ENCODE results near the gene COG1.

Gene COG1

GRCh38 chr17:73160980-73161630 lies 31.8 kb upstream of the COG1 start:
- no peaks in the 10 kb centered on the region for H3K36me3 ChIP-seq (ENCODE audit: insufficient read depth, low read length)
- H3K9me3 ChIP-seq (ENCODE audit: control insufficient read depth, insufficient read depth, low read length): no peaks in the 10 kb centered on the region
- no peak overlapping the region for H3K9ac ChIP-seq (ENCODE audit: low read depth, low read length)
- H3K4me1 ChIP-seq (ENCODE audit: insufficient read depth, low read length): peaks cover 17% of the 10 kb centered on the region

GRCh38 chr17:73163043-73163442 lies 29.8 kb upstream of the COG1 start:
- H3K36me3 ChIP-seq (ENCODE audit: insufficient read depth, low read length): no peaks in the 10 kb centered on the region
- no peak overlapping the region for H3K9ac ChIP-seq (ENCODE audit: low read depth, low read length)
- H3K9me3 ChIP-seq (ENCODE audit: control insufficient read depth, insufficient read depth, low read length): no peaks in the 10 kb centered on the region
- H3K4me1 ChIP-seq (ENCODE audit: insufficient read depth, low read length): peaks cover 9% of the 10 kb centered on the region; the same call in 1 of the 2 replicates

- Histone ChIP-seq H3K9ac (ENCODE audit: low read depth, low read length) (peak overlapping the region; percentile 72), H3K4me1 (ENCODE audit: insufficient read depth, low read length) (peaks cover 14% of the 10 kb centered on the region), H3K36me3 (ENCODE audit: insufficient read depth, low read length) (no peaks in the 10 kb centered on the region), H3K9me3 (ENCODE audit: control insufficient read depth, insufficient read depth, low read length) (no peaks in the 10 kb centered on the region)
Measured at GRCh38 chr17:73165616-73166404, 27.0 kb upstream of the COG1 start.

GRCh38 chr17:73166731-73167581 lies 25.9 kb upstream of the COG1 start:
- Histone ChIP-seq H3K9me3 (ENCODE audit: control insufficient read depth, insufficient read depth, low read length) (no peaks in the 10 kb centered on the region), H3K9ac (ENCODE audit: low read depth, low read length) (no peak overlapping the region), H3K36me3 (ENCODE audit: insufficient read depth, low read length) (no peaks in the 10 kb centered on the region), H3K4me1 (ENCODE audit: insufficient read depth, low read length) (peaks cover 11% of the 10 kb centered on the region)

- no peaks in the 10 kb centered on the region for H3K9me3 ChIP-seq (ENCODE audit: control insufficient read depth, insufficient read depth, low read length)
- H3K4me1 ChIP-seq (ENCODE audit: insufficient read depth, low read length): peaks cover 11% of the 10 kb centered on the region
- H3K36me3 ChIP-seq (ENCODE audit: insufficient read depth, low read length): no peaks in the 10 kb centered on the region
- no peak overlapping the region for H3K9ac ChIP-seq (ENCODE audit: low read depth, low read length)
Measured at GRCh38 chr17:73168667-73169066, 24.2 kb upstream of the COG1 start.

- Histone ChIP-seq H3K9ac (ENCODE audit: low read depth, low read length) (no peak overlapping the region), H3K4me1 (ENCODE audit: insufficient read depth, low read length) (peaks cover 11% of the 10 kb centered on the region; the same call in 1 of the 2 replicates), H3K36me3 (ENCODE audit: insufficient read depth, low read length) (no peaks in the 10 kb centered on the region), H3K9me3 (ENCODE audit: control insufficient read depth, insufficient read depth, low read length) (no peaks in the 10 kb centered on the region)
Measured at GRCh38 chr17:73170324-73170723, 22.5 kb upstream of the COG1 start.

- H3K36me3 ChIP-seq (ENCODE audit: insufficient read depth, low read length): no peaks in the 10 kb centered on the region
- no peaks in the 10 kb centered on the region for H3K9me3 ChIP-seq (ENCODE audit: control insufficient read depth, insufficient read depth, low read length)
- H3K4me1 ChIP-seq (ENCODE audit: insufficient read depth, low read length): peaks cover 11% of the 10 kb centered on the region; the same call in 1 of the 2 replicates
- H3K9ac ChIP-seq (ENCODE audit: low read depth, low read length): no peak overlapping the region
Measured at GRCh38 chr17:73172252-73172651, 20.6 kb upstream of the COG1 start.

GRCh38 chr17:73174126-73174525 lies 18.7 kb upstream of the COG1 start:
- Histone ChIP-seq H3K36me3 (ENCODE audit: insufficient read depth, low read length) (0 out of 2 replicates have a peak, but pooled peaks cover 4% of the 10 kb centered on the region), H3K9ac (ENCODE audit: low read depth, low read length) (no peak overlapping the region), H3K9me3 (ENCODE audit: control insufficient read depth, insufficient read depth, low read length) (no peaks in the 10 kb centered on the region), H3K4me1 (ENCODE audit: insufficient read depth, low read length) (peaks cover 11% of the 10 kb centered on the region; the same call in 1 of the 2 replicates)

- H3K9ac ChIP-seq (ENCODE audit: low read depth, low read length): no peak overlapping the region
- H3K9me3 ChIP-seq (ENCODE audit: control insufficient read depth, insufficient read depth, low read length): no peaks in the 10 kb centered on the region
- 0 out of 2 replicates have a peak, but pooled peaks cover 4% of the 10 kb centered on the region for H3K36me3 ChIP-seq (ENCODE audit: insufficient read depth, low read length)
- peaks cover under 1% of the 10 kb centered on the region; the same call in 1 of the 2 replicates for H3K4me1 ChIP-seq (ENCODE audit: insufficient read depth, low read length)
Measured at GRCh38 chr17:73175962-73176565, 16.8 kb upstream of the COG1 start.

GRCh38 chr17:73179387-73179786 lies 13.5 kb upstream of the COG1 start:
- Histone ChIP-seq H3K36me3 (ENCODE audit: insufficient read depth, low read length) (0 out of 2 replicates have a peak, but pooled peaks cover 4% of the 10 kb centered on the region), H3K9me3 (ENCODE audit: control insufficient read depth, insufficient read depth, low read length) (no peaks in the 10 kb centered on the region), H3K9ac (ENCODE audit: low read depth, low read length) (no peak overlapping the region), H3K4me1 (ENCODE audit: insufficient read depth, low read length) (no peaks in the 10 kb centered on the region)

GRCh38 chr17:73179878-73180277 lies 13.0 kb upstream of the COG1 start:
- H3K36me3 ChIP-seq (ENCODE audit: insufficient read depth, low read length): 0 out of 2 replicates have a peak, but pooled peaks cover 4% of the 10 kb centered on the region
- H3K4me1 ChIP-seq (ENCODE audit: insufficient read depth, low read length): no peaks in the 10 kb centered on the region
- no peak overlapping the region for H3K9ac ChIP-seq (ENCODE audit: low read depth, low read length)

GRCh38 chr17:73182616-73183310 lies 10.1 kb upstream of the COG1 start:
- Histone ChIP-seq H3K9ac (ENCODE audit: low read depth, low read length) (no peak overlapping the region), H3K9me3 (ENCODE audit: control insufficient read depth, insufficient read depth, low read length) (no peaks in the 10 kb centered on the region), H3K4me1 (ENCODE audit: insufficient read depth, low read length) (no peaks in the 10 kb centered on the region), H3K36me3 (ENCODE audit: insufficient read depth, low read length) (0 out of 2 replicates have a peak, but pooled peaks cover 4% of the 10 kb centered on the region)

More at GRCh38 chr17:73179878-73180277, 13.0 kb upstream of the COG1 start:
- no peaks in the 10 kb centered on the region for H3K9me3 ChIP-seq (ENCODE audit: control insufficient read depth, insufficient read depth, low read length)

GRCh38 chr17:73184136-73184993 lies 8.5 kb upstream of the COG1 start:
- Histone ChIP-seq H3K9ac (ENCODE audit: low read depth, low read length) (no peak overlapping the region), H3K9me3 (ENCODE audit: control insufficient read depth, insufficient read depth, low read length) (no peaks in the 10 kb centered on the region), H3K36me3 (ENCODE audit: insufficient read depth, low read length) (no peaks in the 10 kb centered on the region), H3K4me1 (ENCODE audit: insufficient read depth, low read length) (0 out of 2 replicates have a peak, but pooled peaks cover 3% of the 10 kb centered on the region)

Data from ES-I3 (cell line).